Activated T-cell treated with anti-CD3 and anti-CD28 coated beads for 24 hours (primary cell): Measurements from ENCODE around the gene SERAC1.

Source experiments
- DNase-seq: peaks from one replicate; pipeline ENCODE4 v3.0.0-alpha.2; 2020; ENCODE audit warnings: low read depth

SERAC1 gene

DNA sequence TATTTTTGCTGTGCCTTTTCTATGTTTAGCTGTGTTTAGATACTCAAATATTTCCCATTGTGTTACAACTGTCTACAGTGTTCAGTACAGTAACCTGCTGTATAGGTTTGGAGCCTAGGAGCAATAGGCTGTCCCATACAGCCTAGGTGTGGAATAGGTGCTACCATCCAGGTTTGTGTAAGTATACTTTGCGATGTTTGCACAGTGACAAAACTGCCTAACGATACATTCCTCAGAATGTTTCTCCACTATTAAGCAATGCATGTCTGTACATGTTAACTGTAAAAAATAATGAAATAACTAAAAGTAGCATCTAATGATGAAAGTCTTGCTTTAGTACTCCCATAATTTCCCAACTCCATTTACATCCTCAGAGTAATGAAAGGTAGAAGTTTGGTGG is 46.0 kb downstream of the SERAC1 start:
- DNase-seq: no peak

DNA sequence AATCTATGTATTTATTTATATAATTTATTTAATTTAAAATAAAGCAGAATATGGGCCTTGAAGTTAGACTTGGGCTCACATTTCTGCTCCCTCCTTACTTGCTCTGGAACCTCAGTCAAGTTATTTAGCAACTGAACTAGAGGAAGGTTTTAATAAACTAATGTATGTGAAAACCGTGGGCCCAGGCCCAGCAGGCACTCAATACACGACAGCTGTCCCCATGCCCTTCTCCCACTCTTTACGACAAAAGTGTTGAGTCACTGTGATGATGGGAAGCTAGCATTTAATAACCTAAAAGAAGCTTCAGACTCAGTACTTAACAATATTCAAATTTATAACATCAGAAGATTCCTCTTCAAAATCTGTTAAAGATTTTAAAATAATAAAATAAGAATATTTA is 46.7 kb downstream of the SERAC1 start:
- DNase-seq: no peak

DNA sequence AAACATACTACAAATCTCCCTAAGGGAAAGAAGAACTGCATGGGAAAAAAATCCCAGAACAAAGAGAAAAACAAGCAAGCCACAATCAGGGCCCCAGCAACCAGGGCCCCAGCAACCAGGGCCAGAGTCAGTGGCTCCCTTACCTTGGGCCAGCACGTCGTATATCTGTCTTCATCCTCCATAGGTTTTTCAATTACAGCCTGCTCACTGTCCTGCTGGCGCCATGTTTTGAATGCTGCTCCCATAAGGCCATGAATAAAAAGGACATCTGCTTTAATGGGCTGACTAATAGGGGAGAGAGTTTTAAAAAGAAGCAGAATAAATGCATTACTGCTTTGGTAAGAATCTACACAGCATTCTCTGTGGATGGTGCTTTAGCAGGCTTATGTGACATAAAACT is 49.2 kb downstream of the SERAC1 start:
- no peak for DNase-seq

DNA sequence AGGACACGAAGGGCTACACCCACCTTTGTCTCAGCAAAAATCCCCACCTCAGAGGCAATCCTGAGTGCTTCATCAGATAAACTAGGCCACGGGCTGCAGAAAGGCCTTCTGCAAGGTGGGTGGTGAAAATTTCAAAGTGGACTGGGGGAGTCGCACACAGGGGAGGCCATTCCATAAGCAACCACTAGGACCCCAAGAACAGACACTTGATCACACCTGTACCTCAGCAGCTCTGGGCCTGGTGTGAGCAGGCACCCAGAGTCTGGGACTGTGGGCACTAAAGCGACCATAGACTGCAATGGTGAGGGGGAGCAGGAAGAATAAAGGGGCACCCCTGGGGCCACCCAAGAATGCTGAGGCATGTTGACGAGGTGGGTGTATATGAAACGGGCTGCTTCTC is 52.6 kb downstream of the SERAC1 start:
- no peak for DNase-seq

DNA sequence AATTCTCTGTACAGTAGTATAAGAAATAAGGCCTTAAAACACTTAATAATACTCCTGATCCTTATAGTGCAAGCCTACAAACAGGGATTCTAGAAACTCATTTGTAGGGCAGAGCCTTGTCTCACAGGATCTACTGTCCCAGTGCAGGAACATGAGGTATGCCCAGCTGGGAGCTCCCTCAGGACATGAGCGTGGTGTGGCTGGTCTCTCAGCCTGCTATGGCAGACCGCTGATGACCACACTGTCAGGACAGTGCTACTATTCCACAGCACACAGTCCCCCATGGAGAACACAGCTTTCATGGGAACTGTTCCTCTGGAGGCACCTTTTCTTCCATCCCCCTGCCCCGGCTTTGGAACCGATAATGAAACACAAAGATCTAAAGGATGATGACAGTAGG is 53.0 kb downstream of the SERAC1 start:
- no peak for DNase-seq

GRCh38 chr6:158113802-158114201 is 54.3 kb downstream of the SERAC1 start:
- DNase-seq: no peak

DNA sequence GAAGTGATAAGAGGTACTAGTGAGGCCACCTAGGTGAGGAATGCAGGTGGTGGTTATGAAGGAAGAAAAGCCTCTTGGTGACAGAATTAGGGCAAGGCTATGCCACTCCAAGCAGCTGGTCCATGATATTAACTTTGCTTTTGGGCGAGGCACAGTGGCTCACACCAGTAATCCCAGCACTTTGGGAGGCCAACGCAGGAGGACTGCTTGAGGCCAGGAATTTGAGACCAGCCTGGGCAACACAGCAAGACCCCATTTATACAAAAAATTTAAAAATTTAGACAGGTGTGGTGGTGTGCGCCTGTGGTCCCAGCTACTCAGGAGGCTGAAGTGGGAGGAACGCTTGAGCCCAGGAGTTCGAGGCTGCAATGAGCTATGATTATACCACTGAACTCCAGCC is 56.1 kb downstream of the SERAC1 start:
- no peak for DNase-seq

GRCh38 chr6:158110986-158111385 is 57.1 kb downstream of the SERAC1 start:
- DNase-seq: no peak

- no peak for DNase-seq
Observed at GRCh38 chr6:158109748-158110147, 58.3 kb downstream of the SERAC1 start.

DNA sequence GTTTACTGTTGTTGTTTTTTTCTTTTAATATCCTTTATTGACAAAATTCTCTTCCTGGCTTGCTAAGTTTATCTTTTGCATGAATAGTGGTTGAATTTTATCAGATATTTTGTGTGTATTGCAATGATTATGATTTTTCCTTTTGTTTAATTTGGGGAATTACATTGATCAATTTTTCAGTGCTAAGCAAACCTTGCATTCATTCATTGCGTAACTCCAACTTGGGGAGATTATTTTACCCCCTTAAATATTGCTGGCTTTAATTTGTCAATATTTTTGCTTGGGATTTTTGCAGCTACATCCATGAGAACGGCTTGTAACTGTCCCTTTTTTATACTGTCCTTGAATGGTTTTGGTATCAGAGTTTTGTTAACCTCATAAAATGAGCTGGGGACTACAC is 63.4 kb downstream of the SERAC1 start:
- DNase-seq: no peak

DNA sequence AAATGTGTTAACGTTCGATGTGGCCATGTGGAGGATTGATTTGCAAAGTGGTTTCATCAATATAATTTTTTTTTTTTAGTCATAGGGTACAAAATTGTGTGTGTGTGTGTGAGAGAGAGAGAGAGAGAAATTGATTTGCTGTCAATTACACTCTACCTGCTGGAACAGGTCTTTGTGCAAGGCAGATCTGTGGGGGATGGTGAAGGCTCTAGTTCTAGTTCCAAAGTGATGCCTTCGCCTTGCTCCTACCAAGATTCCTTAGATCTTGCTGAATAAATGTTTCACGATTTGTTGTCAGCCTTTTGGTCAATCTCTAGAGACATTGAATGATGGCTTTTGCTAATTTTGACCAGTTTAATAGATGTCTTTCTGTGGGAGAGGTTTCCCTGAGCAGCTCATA is 64.8 kb downstream of the SERAC1 start:
- DNase-seq: no peak

- no peak for DNase-seq
Observed at GRCh38 chr6:158095671-158096070, 72.4 kb downstream of the SERAC1 start.

GRCh38 chr6:158095031-158095430 is 73.0 kb downstream of the SERAC1 start:
- DNase-seq: no peak

DNA sequence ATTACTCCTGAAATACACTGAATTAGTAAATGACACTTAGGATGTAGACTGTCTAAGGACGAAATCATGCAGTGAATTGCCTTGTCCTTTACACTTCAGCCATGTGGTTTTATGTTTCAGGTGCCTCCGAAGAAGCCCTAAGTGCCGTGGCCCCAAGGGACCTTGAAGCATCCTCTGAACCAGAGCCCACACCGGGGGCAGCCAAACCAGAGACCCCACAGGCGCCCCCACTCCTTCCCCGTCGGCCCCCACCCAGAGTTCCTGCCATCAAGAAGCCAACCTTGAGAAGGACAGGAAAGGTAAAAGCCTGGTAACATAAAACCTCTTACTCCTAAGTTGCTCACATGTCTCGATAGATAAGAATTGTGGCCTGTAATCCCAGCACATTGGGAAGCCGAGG is 75.3 kb downstream of the SERAC1 start:
- DNase-seq: no peak

- DNase-seq: no peak
Observed at GRCh38 chr6:158087224-158087867, 80.7 kb downstream of the SERAC1 start.

GRCh38 chr6:158086504-158087223 is 81.4 kb downstream of the SERAC1 start:
- DNase-seq: no peak

GRCh38 chr6:158086054-158086503 is 82.0 kb downstream of the SERAC1 start:
- DNase-seq: no peak

- no peak for DNase-seq
Observed at GRCh38 chr6:158085261-158086053, 82.6 kb downstream of the SERAC1 start.

DNA sequence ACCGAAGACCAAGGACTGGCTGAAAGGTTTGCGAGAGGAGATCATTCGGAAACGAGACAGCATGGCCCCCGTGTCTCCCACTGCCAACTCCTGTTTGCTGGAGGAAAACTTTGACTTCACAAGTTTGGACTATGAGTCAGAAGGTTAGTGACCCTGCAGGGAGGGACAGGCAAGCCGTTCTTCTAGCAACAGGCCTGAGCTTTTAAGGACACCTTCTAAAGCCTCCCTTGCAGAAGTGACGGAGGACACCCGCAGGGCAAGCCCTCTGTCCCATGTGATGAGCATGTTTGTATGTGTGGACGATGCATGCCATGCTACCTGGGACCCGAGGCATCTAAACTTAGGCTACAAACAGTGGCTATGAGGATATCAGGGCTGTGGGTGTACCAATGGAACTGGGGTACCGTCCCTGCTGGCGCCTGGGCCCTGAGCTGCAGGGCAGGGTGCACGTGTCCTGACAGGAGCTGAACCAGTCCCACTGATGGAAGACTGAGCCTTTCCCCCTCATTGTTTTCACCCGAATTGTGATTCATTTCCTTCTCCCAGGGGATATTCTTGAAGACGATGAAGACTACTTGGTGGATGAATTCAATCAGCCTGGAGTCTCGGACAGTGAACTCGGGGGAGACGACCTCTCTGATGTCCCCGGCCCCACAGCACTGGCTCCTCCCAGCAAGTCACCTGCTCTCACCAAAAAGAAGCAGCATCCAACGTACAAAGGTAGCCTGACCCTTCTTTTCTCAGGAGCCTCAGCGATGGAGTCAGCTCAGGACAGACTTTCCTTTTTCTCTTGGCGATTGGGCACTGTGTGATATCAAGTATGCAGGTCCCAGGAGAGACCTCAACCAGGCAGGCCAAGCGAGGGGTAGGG is 84.4 kb downstream of the SERAC1 start:
- DNase-seq: no peak

- DNase-seq: no peak
Observed at GRCh38 chr6:158081657-158081935, 86.5 kb downstream of the SERAC1 start.

- no peak for DNase-seq
Observed at GRCh38 chr6:158080849-158081656, 87.0 kb downstream of the SERAC1 start.
